CD4-positive, alpha-beta T cell treated with Interleukin-2 at 100 ng/mL for 4 hours (primary cell): ENCODE data around the gene BAIAP2.

Source experiments
- DNase-seq: peaks from one replicate; pipeline ENCODE4 v3.0.0-alpha.2; 2020; ENCODE audit warnings: low spot score

BAIAP2 gene

GRCh38 chr17:81111066-81111465, 76.1 kb downstream of the BAIAP2 start:
- DNase-seq = no peak

- no peak for DNase-seq
Measured at GRCh38 chr17:81112450-81112849, 77.5 kb downstream of the BAIAP2 start.

- no peak for DNase-seq
Measured at GRCh38 chr17:81113158-81113724, 78.3 kb downstream of the BAIAP2 start.

- DNase-seq = no peak
Measured at GRCh38 chr17:81114351-81115093, 79.6 kb downstream of the BAIAP2 start.

- no peak for DNase-seq
Measured at GRCh38 chr17:81115219-81115618, 80.3 kb downstream of the BAIAP2 start.

GRCh38 chr17:81115749-81116464, 81.0 kb downstream of the BAIAP2 start:
- DNase-seq = no peak

GRCh38 chr17:81116704-81117103, 81.8 kb downstream of the BAIAP2 start:
- no peak for DNase-seq

- no peak for DNase-seq
Measured at GRCh38 chr17:81117672-81118198, 82.8 kb downstream of the BAIAP2 start.

- DNase-seq = no peak
Measured at GRCh38 chr17:81118308-81119221, 83.6 kb downstream of the BAIAP2 start.

- DNase-seq = peak; percentile 80
Measured at GRCh38 chr17:81119223-81120148, 84.5 kb downstream of the BAIAP2 start.

GRCh38 chr17:81120149-81120484, 85.2 kb downstream of the BAIAP2 start:
- DNase-seq = no peak

GRCh38 chr17:81120695-81121621, 86.0 kb downstream of the BAIAP2 start:
- no peak for DNase-seq

- DNase-seq = no peak
Measured at GRCh38 chr17:81121841-81122733, 87.1 kb downstream of the BAIAP2 start.

GRCh38 chr17:81123052-81124048, 88.4 kb downstream of the BAIAP2 start:
- no peak for DNase-seq

- DNase-seq = no peak
Measured at GRCh38 chr17:81124377-81124776, 89.4 kb downstream of the BAIAP2 start.

GRCh38 chr17:81125573-81126081, 90.7 kb downstream of the BAIAP2 start:
- DNase-seq = no peak
